K562 (cell line): Measurements from ENCODE around the gene USP49. TPM values are rescaled to one million over a fixed set of nuclear protein-coding genes. Genes with fewer than 3 reads are reported as not detected.
A peak's percentile ranks its signal among the peaks of the same experiment; 100 is the strongest.

Experiments used
- ARID2 ChIP-seq: fragments of 450-650 bp; IDR thresholded peaks from 2 replicates; pipeline ENCODE4 v1.6.1; 2017; ENCODE audit warnings: antibody characterized with exemption, mild to moderate bottlenecking
- BRCA1 ChIP-seq, 2 experiments: fragments of 450-650 bp in 1 of 2; sonication (generic) in 1 of 2; formaldehyde crosslinking in 1 of 2; IDR thresholded peaks; 2 replicates each; pipeline versions ENCODE4 v1.5.0 to v1.6.1; 2017 to 2020; ENCODE audit warnings: mild to moderate bottlenecking in 1 of 2, missing genetic modification reagents in 1 of 2
- CC2D1A ChIP-seq: fragments of 450-650 bp; IDR thresholded peaks from 2 replicates; pipeline ENCODE4 v1.6.1; 2017; ENCODE audit warnings: mild to moderate bottlenecking
- DIDO1 ChIP-seq: fragments of 450-650 bp; IDR thresholded peaks from 2 replicates; pipeline ENCODE4 v1.6.1; 2016; ENCODE audit warnings: low read depth, missing biosample characterization, missing genetic modification characterization
- ETV6 ChIP-seq, 3 experiments: fragments of 150-350 bp in 1 of 3; sonication (generic) in 1 of 3; formaldehyde crosslinking in 1 of 3; IDR thresholded peaks; 2 replicates each; pipeline versions ENCODE4 v1.6.1 to v1.8.0; 2014 to 2022; ENCODE audit warnings: borderline replicate concordance in 2 of 3, low read depth in 2 of 3, antibody characterized with exemption in 1 of 3, low read length in 1 of 3, mild to moderate bottlenecking in 1 of 3, missing genetic modification reagents in 1 of 3
- FOXA3 ChIP-seq, 2 experiments: fragments of 450-650 bp in 1 of 2; sonication (generic) in 1 of 2; formaldehyde crosslinking; IDR thresholded peaks in 1 of 2; conservative IDR thresholded peaks in 1 of 2; 2 replicates each; pipeline versions ENCODE4 v1.4.0 to v1.8.0; 2020 to 2022; ENCODE audit warnings: mild to moderate bottlenecking in 2 of 2, missing genetic modification reagents in 1 of 2
- FOXK2 ChIP-seq, 2 experiments: fragments of 450-650 bp; IDR thresholded peaks in 1 of 2; conservative IDR thresholded peaks in 1 of 2; 2 replicates each; pipeline ENCODE4 v1.6.1; 2016; ENCODE audit warnings: low read depth in 2 of 2, mild to moderate bottlenecking in 1 of 2
- HLTF ChIP-seq: fragments of 450-650 bp; IDR thresholded peaks from 2 replicates; pipeline ENCODE4 v1.6.1; 2016
- HNRNPK ChIP-seq: fragments of 200-400 bp; formaldehyde crosslinking; IDR thresholded peaks from one replicate; pipeline ENCODE4 v1.6.1; 2018; ENCODE audit warnings: mild to moderate bottlenecking, low read depth, low read length; ENCODE audit not compliant: poor library complexity, severe bottlenecking
- HNRNPLL ChIP-seq: fragments of 200-400 bp; formaldehyde crosslinking; IDR thresholded peaks from 2 replicates; pipeline ENCODE4 v1.6.1; 2017; ENCODE audit warnings: low read length, low read depth, mild to moderate bottlenecking; ENCODE audit not compliant: poor library complexity, severe bottlenecking
- KAT8 ChIP-seq: fragments of 450-650 bp; IDR thresholded peaks from 2 replicates; pipeline ENCODE4 v1.6.1; 2016; ENCODE audit warnings: low read depth, mild to moderate bottlenecking
- MAFK ChIP-seq: IDR thresholded peaks from 2 replicates; pipeline ENCODE4 v1.6.1; 2011; ENCODE audit warnings: low read length, improper control_type of control experiment
- MCM3 ChIP-seq: fragments of 450-650 bp; IDR thresholded peaks from 2 replicates; pipeline ENCODE4 v1.6.1; 2016
- NONO ChIP-seq, 2 experiments: fragments of 200-400 bp in 1 of 2; fragments of 450-650 bp in 1 of 2; formaldehyde crosslinking in 1 of 2; IDR thresholded peaks; 2 replicates each; pipeline ENCODE4 v1.6.1; 2017; ENCODE audit warnings: low read depth in 2 of 2, mild to moderate bottlenecking in 2 of 2, moderate library complexity in 2 of 2, low read length in 1 of 2
- POLR2AphosphoS5 ChIP-seq: IDR thresholded peaks from 2 replicates; pipeline ENCODE4 v1.6.1; 2011; ENCODE audit warnings: mild to moderate bottlenecking, low read depth, low read length, moderate library complexity; ENCODE audit not compliant: control insufficient read depth, insufficient read depth
- SIN3B ChIP-seq: fragments of 450-650 bp; IDR thresholded peaks from 2 replicates; pipeline ENCODE4 v1.6.1; 2017; ENCODE audit warnings: low read depth, mild to moderate bottlenecking, moderate library complexity
- SUPT5H ChIP-seq: fragments of 450-650 bp; IDR thresholded peaks from 2 replicates; pipeline ENCODE4 v1.6.1; 2016
- TBL1XR1 ChIP-seq, 2 experiments: IDR thresholded peaks; 2 replicates each; pipeline ENCODE4 v1.6.1; 2012; ENCODE audit warnings: improper control_type of control experiment in 2 of 2, low read length in 2 of 2, mild to moderate bottlenecking in 1 of 2
- TEAD4 ChIP-seq, 2 experiments: sonication (generic) in 1 of 2; formaldehyde crosslinking in 1 of 2; IDR thresholded peaks; 2 replicates each; pipeline versions ENCODE4 v1.6.1 to v1.8.0; 2012 to 2022; ENCODE audit warnings: borderline replicate concordance in 1 of 2, inconsistent platforms in 1 of 2, low read length in 1 of 2, mild to moderate bottlenecking in 1 of 2, missing genetic modification reagents in 1 of 2
- TFAM ChIP-seq: fragments of 250-450 bp; sonication (Bioruptor Pico); conservative IDR thresholded peaks from 2 replicates; pipeline ENCODE4 v1.5.0; 2021; ENCODE audit warnings: mild to moderate bottlenecking, moderate library complexity
- ZNF143 ChIP-seq: sonication (generic); formaldehyde crosslinking; IDR thresholded peaks from 2 replicates; pipeline ENCODE4 v1.9.0; 2022; ENCODE audit warnings: mild to moderate bottlenecking, missing genetic modification reagents
- ZNF184 ChIP-seq: sonication (generic); formaldehyde crosslinking; IDR thresholded peaks from 2 replicates; pipeline ENCODE4 v1.5.0; 2020; ENCODE audit warnings: missing genetic modification reagents
- polyA plus RNA-seq, 8 experiments: library from polyadenylated mRNA; depleted of rRNA in 4 of 8; stranded (reverse) in 5 of 8; unstranded in 3 of 8; fragments of >200 nt; fragmentation: Nextera tagmentation in 2 of 8; fragmentation: Illumina TruSeq in 1 of 8; extraction: Ambion mirVana in 2 of 8; extraction: Trizol in 1 of 8; gene quantifications; 2 replicates each; pipeline versions ENCODE4 v1.2.1 to v1.2.3, GENCODE V29; 2011 to 2014; ENCODE audit warnings: inconsistent platforms in 1 of 8, missing spikeins in 1 of 8
- total RNA-seq, 7 experiments: library from RNA; depleted of rRNA in 6 of 7; stranded (reverse); fragments of >200 nt in 6 of 7; fragmentation: Illumina TruSeq in 2 of 7; extraction: Trizol in 2 of 7; gene quantifications; 2 replicates each; pipeline versions ENCODE4 v1.2.1 to v1.2.3, GENCODE V29; 2011 to 2021; ENCODE audit warnings: low replicate concordance in 1 of 7
- TF ChIP-seq, protein P1 (sequence below): fragments of 250-450 bp; sonication (Bioruptor Pico); IDR thresholded peaks from 2 replicates; pipeline ENCODE4 v1.9.0; 2021; ENCODE audit warnings: mild to moderate bottlenecking, inconsistent platforms
- TF ChIP-seq, protein P2 (sequence below): fragments of 450-650 bp; formaldehyde crosslinking; IDR thresholded peaks from 2 replicates; pipeline ENCODE4 v1.4.0; 2020; ENCODE audit warnings: mild to moderate bottlenecking, mixed read lengths

The USP49 gene
- total and polyA plus RNA-seq, 9 of the 15 experiments (the other 6 are each of a cell fraction or from before 2014, with no cell fraction given), result 1.0 to 9.9 (median 6.5) TPM

DNA sequence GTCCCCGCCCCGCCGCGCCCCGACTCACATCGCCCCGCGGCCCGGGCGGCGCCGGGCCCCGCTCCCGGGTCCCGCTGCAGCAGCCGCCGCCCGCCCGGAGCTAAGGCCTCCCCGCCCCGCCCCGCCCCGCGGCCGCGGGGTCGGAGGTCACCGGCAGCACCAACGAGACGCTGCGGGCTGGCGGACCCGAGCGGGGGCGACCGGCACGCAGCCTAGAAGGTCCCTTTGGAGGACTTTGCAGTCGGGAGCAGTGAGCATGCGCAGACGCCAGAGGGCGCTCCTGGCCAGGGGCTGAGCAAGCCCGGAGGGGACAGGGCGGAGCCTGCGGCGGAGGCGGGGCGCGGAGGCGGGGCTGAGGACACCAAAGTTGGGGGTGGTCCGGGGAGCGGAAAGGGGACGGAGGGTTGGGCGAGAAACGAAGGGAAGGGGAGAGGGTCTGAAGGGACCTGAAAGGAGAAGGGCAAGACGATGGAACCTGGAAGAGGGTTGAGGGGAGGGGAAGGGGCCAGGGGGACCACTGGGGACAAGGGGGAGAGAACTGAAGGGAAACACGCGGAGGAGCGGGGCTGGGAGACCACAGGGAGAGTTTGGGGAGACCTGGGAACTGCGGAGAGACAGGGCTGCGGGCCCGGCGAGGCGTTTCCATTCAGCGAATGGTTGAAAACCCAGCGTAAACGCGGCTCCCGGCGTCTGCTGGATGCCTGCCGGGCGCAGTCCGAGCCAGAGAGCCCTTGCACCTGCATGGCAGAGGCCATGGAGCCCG lies 115.2 kb downstream of the USP49 start, which contains the start of gene FRS3 (continued):
- TF ChIP-seq SIN3B (peak; percentile 83), HNRNPK (peak; percentile 82), DIDO1 (0 out of 2 replicates have a peak, but pooled peaks have one; percentile 31), HNRNPLL (peak; percentile 45), CC2D1A (peak; percentile 91), MAFK (peak; percentile 39; the same call in 1 of the 2 replicates), SUPT5H (peak; percentile 39), FOXA3 (CRISPR knock-in tag; conservative IDR thresholded peaks at IDR 0.05 in 1 of 2, IDR thresholded peaks at IDR 0.05 in 1 of 2) (peak in 1 of 2 experiments; percentile 74; a peak in 1 of 4 replicates), ZNF143 (CRISPR knock-in tag) (peak; percentile 62; the same call in 1 of the 2 replicates), BRCA1 (IDR thresholded peaks at IDR 0.05) (no peak), BRCA1 (CRISPR knock-in tag; IDR thresholded peaks at IDR 0.05) (no peak), TFAM (CRISPR knock-in tag) (no peak), ARID2 (peak; percentile 91), TEAD4 (IDR thresholded peaks at IDR 0.05; ENCODE audit: low read length) (peak; percentile 48; the same call in 1 of the 2 replicates), TEAD4 (CRISPR knock-in tag; IDR thresholded peaks at IDR 0.05; ENCODE audit: borderline replicate concordance) (no peak), NONO (IDR thresholded peaks at IDR 0.05; ENCODE audit: low read depth in 2 of 2, low read length in 1 of 2) (peak in 1 of 2 experiments; percentile 90; a peak in 2 of 4 replicates), KAT8 (no peak), HLTF (peak; percentile 71; the same call in 1 of the 2 replicates), POLR2AphosphoS5 (peak; percentile 22; the same call in 1 of the 2 replicates), ZNF184 (CRISPR knock-in tag) (no peak), FOXK2 (conservative IDR thresholded peaks at IDR 0.05 in 1 of 2, IDR thresholded peaks at IDR 0.05 in 1 of 2; ENCODE audit: low read depth in 2 of 2) (peak; percentile 18 to 46; a peak in 3 of 4 replicates), MCM3 (no peak), TBL1XR1 (IDR thresholded peaks at IDR 0.05; ENCODE audit: low read length in 2 of 2) (peak; percentile 74 to 85; a peak in 3 of 4 replicates), ETV6 (IDR thresholded peaks at IDR 0.05; ENCODE audit: borderline replicate concordance in 1 of 2, low read depth in 2 of 2, low read length in 1 of 2) (no peak), ETV6 (CRISPR knock-in tag; IDR thresholded peaks at IDR 0.05; ENCODE audit: borderline replicate concordance) (no peak)
- TF ChIP-seq, protein P1, sequence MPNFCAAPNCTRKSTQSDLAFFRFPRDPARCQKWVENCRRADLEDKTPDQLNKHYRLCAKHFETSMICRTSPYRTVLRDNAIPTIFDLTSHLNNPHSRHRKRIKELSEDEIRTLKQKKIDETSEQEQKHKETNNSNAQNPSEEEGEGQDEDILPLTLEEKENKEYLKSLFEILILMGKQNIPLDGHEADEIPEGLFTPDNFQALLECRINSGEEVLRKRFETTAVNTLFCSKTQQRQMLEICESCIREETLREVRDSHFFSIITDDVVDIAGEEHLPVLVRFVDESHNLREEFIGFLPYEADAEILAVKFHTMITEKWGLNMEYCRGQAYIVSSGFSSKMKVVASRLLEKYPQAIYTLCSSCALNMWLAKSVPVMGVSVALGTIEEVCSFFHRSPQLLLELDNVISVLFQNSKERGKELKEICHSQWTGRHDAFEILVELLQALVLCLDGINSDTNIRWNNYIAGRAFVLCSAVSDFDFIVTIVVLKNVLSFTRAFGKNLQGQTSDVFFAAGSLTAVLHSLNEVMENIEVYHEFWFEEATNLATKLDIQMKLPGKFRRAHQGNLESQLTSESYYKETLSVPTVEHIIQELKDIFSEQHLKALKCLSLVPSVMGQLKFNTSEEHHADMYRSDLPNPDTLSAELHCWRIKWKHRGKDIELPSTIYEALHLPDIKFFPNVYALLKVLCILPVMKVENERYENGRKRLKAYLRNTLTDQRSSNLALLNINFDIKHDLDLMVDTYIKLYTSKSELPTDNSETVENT, result peak; percentile 99
- TF ChIP-seq, protein P2, sequence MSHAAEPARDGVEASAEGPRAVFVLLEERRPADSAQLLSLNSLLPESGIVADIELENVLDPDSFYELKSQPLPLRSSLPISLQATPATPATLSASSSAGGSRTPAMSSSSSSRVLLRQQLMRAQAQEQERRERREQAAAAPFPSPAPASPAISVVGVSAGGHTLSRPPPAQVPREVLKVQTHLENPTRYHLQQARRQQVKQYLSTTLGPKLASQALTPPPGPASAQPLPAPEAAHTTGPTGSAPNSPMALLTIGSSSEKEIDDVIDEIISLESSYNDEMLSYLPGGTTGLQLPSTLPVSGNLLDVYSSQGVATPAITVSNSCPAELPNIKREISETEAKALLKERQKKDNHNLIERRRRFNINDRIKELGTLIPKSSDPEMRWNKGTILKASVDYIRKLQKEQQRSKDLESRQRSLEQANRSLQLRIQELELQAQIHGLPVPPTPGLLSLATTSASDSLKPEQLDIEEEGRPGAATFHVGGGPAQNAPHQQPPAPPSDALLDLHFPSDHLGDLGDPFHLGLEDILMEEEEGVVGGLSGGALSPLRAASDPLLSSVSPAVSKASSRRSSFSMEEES (CRISPR knock-in tag), result no peak
